Fibroblast of skin of left biceps (primary cell): ENCODE results near the gene LINC01488.
A peak's percentile ranks its signal among the peaks of the same experiment; 100 is the strongest.

Source experiments
- DNase-seq, 2 experiments: peaks; one replicate each; pipeline ENCODE4 v3.0.0-alpha.2; 2013; ENCODE audit warnings: low read depth in 2 of 2

The LINC01488 gene

DNA sequence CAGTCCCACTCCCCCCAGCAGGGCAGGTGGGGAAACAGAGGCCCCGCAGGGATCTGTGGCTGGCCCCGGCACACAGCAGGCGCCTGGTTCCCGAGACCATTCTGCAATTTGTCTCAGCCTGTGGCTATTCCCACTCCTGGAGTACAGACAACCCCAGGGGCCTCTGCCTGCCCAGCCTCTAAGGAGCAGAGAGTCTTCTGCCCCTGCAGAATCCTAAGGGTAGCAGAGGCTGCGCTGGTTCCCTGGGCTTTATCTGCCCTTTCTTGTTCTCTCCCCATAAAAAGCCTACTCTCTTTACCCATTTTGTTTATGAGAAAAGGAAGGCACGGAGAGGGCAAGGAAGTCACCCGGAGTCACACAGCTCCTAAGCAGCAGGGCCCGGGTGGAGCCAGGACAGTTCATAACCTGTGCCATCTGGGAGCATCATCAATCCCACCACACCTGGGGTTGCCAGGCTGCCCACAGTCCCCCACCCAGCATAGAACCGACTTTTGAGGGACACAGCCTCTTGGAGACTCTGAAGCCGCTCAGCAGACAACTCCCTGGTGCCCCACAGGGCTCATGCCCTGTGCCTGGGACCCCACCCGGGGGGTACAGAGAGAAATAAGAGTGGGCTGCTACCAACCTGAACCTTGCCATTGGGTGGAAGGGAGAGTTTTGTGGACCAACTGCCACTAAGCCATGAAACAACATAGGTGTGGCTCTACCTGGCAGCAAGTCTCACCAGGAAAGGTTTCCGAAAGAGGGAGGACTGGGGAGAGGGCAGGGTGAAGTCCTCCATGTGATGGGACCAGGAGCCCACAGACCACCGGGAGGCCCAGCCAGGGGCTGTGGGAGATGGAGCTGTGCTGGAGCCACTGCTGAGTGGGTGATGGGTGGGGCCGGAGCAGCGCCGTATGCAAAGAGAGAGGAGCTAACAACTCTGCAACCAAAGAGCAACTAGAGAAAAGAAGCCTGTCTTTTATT, 17.2 kb upstream of the LINC01488 start:
- DNase-seq: no peak

DNA sequence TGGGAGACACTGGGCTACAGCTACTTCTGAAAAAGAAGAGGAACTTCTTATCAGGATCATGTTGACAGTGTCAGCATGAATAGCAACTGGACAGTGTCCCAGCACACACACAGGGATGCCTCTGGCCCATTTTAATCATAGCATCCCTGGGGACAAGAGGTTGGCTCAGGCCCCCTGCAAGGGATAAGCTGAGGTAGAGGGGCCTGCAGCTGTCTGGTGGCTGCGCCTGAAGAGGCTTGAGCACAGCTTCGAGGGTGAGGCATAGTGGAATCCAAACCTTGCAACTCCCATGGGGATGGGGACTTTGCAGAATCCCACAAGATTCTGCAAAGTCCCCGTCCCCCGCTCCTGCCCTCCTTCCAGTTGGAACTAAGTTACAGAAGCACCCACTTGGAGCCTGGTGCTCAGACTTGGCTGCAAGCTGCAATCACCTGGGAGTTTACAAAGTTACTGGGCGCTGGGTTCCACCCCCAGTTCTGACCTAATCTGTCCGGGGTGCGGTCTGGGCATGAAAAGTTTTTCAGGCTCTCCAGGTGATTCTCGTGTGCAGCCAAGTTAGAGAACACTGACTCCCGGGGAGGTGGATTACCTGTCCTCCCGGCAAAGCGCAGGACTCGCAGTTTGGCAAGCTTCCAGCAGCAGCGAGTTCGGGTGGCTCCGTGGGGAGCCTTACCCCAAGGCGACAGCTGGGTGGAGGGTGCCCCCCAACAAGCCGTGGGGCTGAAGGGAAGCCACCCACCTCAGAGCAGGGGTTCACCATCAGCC, 16.0 kb upstream of the LINC01488 start:
- no peak for DNase-seq

DNA sequence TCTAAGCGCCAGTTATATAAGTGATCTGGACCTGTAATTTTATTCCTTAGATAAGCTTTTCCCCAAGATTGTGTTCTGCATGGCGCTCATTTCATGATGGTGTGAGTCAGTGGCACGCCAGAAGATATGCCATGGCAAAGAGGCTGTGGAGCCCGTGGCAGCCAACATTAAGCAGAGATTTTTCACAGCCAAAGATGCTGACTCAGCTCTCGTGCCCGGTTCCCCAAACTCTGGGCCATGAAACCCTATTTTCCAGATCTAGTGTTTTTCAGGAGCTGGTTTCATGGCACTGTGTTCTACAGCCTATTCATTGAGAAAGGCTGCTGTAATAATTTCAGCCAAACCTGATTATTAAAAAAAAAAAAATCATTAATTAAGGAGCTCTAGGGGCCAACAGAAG, 15.4 kb upstream of the LINC01488 start:
- no peak for DNase-seq

DNA sequence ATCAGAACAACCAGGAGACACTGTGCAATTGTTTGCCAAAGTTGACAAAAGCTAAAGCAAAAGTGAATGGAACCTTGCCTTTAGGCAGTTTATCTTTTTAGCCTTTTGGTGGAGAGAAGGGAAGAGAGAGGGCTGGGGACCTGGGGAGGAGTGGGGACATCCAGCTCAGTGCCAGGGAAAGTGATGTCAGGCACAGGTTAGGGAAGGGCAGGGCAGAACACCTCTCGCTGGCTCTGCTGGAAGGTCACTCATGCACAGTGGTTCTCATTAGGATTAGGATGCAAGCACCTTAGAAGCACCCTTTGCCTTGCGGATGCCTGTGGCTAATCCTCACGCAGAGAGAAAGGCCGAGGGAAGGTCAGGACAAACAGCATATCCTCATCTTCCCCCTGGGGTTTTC, 14.3 kb upstream of the LINC01488 start:
- no peak for DNase-seq

DNA sequence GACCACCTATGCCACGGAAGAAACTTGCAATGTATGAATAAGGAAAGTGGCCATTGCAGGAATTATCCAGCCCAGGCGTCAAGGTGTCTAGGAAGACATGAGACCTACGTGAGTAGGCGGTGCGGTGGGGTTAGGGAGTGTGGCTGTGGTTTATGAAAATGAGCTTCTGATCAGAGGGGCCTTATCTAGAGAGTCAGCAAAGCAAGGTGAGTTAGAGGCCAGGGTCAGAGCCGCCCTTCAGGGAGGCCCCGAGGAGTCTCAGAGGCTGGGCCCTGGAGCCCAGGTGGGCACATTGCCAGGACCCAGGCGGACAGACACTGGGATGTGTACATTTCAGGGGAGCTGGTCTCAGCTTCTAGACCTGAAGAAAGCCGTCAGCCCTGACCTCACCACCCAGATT, 13.8 kb upstream of the LINC01488 start:
- DNase-seq: no peak

DNA sequence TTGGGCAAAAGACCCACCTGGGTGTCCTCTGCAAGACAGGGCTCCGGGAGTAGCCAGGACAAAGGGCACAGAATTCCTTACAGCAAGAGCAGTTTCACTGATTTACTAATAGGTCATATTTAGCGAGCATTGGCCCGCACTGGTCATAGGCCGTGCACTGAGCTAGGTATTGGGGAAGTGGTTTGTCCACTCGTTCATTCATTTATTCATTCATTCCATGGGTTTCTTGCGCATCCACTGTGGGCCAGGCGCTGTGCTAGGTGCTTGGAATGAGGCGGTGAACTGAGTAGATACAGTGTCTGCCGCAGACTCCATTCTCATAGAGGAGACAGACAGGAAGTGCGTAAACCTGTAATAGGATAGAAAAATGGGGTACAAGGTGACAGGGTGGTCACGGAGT, 13.2 kb upstream of the LINC01488 start:
- no peak for DNase-seq

DNA sequence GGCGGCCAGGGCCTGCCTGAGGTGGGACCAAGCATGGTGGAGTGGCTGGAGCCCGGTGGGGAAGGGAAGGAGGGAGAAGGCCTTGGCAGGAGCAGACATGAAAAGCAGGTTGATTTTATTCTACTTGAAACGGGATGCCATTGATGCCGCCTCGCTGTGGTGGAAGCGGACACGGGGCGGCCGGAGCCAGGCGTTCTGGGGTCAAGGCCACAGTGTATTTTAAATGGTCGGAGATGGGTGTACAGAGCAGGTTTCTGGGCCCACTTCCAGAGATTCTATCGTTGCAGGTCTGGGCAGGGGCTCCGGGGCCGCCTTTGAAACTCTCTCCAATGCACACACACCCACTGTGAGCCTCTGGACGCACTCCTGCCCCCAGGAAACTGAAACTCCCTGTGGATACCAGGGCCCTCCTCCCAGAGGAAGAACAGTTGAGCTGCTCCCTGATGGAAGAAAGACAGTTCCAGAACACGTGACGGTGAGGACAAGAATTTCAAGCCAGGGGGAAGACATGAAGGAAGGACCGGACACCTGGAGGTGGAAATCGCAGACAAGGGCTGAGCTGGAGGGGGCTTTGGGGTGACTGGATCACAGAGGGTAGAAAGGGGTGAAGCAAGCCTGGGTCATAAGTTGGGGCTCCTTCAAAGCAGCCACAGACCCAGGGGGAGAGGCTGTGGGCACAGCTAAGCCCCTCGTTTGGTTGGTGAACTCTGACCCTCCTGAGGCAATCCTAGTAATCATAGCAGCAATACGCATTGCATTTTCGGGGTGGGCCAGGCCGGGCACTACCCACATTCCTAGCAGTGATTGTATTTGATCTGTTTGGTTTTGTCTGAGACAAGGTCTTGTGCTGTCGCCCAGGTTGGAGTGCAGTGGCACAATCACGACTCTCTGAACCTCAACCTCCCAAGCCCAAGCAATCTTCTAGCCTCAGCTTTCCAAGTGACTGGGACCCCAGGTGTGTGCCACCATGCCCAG, 12.3 kb upstream of the LINC01488 start:
- DNase-seq: no peak

DNA sequence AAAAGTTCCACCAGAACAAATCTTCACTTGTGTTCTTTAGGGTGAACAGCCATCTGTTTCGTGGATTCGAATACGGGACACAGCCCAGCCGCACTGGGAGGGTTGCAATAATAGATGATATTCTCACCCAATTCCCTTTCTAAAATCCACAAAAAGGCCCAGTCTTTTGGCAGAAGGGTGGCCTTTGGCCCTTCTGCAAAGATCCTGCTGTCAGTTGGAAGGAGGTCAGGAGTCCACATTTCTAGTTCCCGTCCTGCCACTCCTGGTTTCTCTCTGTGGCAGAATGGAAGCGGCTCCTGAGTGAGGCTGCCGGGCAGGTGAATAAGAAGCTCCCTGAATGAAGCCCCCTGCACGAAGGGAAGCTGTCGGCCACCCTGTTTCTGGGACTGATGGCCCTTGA, 11.2 kb upstream of the LINC01488 start:
- DNase-seq: no peak

DNA sequence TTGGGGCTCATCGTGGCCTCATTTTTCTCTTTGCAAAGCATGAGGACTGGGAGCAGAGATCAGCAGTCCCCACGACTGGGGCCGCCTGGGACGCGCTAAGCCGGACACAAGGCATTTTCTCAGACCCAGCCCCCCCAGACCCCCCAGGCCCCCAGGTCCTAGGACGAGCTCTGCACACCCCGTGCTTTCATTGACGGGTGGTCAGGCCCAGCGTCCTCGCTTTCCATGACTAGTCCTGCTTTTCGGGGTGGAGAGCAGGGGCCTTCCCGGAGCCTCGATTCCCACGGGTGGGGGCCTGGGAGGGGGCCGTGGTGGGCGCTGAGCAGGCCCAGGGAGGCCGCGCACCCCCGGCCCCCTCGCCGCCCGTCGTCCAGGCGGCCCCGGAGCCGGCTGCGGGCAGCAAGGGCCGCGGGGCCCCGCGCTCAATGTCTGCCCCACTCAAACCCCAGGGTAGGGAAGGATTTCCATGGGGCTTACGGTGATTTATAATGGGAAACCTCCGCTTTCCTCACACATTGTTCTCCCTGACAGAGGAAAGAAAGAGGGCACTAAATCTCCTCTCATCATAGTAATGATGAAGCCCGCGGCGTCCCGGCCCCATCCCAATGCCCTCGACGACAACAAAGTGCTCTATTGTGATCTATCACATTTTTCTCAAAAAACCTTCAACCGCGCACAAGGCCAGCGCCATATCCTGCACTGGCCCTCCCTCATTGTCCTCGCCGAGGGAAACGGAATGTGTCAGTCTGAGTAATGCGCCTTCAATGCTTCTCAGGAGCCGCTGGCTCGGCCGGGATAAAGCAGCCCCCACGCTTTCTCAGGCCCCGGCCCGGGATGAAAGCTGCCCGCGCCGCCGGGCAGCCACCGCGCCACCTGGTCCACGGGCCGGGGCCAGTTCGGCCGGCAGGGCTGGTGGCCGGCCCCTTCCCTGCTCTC, 10.4 kb upstream of the LINC01488 start:
- peak; percentile 15 to 17 for DNase-seq

DNA sequence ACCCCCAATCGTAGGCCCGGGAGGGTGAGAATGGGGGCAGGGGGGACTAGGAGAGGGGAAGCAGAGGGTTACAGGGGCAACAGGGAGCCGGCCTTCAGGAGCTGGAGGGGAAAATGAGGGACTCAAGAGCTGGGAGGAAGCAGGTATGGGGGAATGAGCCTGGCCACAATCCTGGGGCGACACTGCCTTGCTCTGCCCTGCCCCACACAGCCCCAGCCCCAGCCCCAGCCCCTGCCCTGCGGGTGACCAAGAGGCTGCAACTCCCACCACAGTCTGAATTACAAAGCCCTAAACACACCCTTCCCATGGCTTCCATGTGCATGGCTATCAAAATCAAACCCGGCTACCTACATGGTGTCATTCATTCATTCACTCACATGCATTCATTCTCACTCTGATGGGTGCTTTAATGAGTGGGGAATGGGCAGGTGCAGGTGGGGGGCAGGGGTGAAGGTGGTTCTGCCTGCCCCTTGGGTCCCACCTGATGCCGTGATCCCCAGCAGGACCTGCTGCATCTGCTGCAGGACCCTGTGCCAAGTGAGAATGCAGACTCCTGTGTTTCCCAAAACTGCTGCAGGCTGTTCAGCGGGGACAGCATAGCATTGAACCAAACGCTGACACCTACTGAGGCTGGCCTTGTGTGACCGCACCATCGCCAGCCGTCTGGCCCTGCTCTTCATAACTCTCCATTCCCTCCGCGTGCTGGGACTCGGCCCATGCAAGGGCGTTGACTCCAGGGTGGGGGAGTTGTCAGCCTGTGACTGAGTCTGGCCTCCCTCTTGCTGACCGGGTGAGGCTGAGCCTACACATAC, 9.5 kb upstream of the LINC01488 start:
- DNase-seq: no peak

DNA sequence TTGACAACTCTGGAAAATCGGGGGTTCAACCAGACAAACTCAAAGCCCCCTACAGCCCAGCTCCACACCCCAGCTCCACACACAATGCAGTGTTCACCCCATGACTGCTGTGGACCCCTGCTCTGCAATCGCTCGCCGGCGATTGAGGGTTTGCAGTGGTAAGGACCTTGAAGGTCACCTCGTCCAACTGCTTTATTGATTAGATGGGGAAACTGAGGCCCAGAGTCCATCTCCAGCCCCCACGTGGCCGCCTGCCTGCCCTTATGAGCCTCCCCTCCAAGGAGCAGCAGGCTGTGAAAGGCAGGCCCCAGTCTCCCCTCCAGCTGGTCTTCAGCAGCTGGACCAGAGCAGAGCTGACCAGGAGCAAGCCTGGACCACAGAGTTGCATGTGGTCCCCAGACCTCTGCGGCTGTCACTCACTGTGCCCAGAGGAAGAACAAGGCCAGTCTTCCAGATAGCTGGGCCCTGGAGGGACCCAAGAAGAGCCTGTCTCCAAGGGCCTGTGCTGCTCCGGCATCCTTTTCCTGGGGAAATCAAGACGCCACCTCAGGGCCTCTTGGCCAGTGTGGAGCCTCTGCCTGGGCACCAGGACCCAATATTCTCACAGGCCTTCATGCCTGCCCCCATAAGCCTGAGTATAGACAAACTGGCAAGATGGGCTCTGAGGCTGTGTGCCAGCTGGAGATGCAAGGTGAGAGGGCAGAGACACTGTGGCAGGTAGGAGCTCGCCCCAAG, 8.8 kb upstream of the LINC01488 start:
- no peak for DNase-seq

DNA sequence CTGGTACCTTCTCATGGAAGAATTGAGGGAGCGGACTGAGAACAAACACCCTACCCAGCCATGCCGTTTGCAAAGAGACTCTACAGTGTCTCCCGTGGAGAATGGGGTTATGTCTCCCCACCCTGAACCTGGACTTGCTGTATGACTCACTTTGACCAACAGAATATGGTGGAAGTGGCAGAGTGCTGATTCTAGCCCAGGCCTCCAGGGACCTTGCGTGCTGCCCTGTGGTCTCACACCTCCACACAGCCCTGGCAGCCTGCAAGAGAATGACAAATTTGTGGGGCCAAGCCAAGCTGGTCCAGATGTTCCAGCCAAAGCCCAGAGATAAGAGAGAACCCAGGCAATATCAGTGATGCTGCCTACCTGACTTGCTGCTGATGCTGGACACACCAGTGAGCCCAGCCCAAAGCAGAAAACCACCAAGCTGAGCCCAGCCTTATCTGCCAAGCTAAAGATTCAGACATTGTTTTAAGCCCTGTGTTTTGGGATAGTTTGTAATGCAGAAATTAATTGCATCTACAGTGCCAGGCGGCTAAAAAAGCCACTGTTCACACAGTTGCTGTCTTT, 8.1 kb upstream of the LINC01488 start:
- DNase-seq: no peak

DNA sequence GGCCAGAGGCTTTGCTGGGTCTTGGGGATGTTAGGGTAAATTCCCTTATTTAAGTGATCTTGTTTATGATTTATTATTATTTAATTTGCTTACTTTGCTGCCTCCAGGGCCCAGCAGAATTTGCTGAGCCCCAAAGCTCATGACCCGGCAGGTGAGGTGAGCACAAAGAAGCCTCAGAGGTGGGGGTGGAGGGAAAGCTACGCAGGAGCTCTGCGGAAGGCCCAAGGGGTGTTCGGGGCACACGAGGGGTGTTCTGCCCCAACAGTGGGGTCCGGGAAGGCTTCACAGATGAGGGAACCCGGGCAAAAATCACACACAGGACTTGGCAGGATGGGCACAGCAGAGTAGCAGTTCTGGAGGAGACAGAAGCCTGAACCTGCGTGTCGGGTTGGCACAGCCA, 6.7 kb upstream of the LINC01488 start:
- no peak for DNase-seq

DNA sequence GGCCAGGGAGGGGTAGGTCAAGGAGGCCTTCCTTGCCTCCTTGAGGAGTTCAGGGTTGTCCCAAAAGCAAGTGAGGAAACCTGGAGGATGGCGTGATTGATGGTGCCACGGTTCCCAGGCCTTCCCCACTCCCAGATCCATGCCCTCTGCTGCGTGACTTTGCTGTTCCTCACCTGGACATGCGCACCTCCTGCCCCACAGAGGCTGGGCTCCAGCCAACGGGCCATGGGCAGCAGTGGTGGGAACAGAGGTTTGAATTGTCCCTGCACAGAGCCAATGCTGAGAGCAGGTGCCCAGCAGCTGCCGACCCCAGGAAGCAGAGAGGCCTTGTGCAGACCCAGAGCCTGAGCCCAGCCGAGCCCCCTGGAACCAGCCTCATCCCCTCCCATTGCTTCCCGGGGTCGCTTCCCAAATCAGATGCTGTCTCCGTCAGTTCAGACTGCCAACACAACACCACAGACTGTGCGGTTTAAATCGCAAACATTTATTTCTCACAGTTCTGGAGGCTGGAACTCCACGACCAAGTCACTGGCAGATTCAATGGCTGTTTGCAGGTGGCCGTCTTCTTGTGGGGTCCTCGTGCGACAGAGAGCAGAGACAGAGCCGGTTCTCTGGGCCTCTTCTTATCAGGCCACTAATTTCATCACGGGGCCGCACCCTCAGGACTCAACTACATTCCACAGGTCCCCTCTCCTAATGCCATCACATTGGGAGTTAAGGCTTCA, 6.2 kb upstream of the LINC01488 start:
- DNase-seq: no peak

DNA sequence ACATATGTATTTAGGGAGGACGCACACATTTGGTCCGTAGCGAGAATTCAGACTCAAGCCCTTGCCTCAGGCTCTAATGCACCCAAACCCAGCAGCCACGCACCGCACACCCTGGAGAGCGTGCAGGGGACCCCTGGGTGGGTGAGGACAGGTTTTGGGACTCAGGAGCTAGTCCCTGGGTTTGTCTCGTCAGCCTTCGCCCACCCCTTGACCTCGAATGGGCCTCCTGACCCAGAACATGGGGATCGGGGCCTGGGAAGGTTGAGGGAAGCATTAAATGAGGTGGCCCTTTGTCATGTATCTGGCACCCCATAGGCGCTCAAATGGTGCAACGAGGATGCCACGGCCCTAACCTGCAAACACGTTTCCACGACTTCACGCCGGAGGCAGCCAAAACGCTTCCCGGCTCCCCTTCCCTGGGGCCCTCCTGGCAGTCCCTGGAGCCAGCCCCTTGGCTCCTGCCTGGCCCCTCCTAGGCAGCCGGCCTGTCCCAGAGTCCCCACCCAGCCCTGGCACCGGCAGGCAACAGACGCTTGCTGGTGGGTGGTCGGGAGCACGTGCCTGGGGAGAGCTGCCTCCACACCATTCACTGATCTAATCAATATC, 5.5 kb upstream of the LINC01488 start:
- no peak for DNase-seq

DNA sequence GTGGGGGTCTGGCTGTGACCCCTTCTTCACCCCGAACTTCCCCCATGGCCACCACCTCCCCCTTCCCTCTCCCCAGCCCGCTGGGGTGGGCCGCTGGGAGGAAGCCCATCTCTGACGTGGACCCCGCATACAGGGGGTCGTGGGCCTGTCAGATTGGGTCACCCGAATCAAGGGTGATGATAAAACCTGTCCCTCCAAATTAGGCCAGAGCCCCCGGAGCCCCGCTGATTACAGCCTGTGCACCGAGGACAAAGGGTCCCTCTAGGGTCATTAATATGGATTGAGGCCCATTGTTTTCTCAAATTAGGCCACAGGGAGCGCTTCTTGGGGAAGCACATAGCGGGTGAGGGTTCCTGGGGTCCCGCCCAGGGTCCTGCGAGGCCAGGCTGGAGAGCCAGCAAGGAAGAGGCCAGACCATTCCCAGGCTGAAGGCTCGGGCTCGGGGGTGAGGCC, 4.9 kb upstream of the LINC01488 start:
- DNase-seq: no peak

DNA sequence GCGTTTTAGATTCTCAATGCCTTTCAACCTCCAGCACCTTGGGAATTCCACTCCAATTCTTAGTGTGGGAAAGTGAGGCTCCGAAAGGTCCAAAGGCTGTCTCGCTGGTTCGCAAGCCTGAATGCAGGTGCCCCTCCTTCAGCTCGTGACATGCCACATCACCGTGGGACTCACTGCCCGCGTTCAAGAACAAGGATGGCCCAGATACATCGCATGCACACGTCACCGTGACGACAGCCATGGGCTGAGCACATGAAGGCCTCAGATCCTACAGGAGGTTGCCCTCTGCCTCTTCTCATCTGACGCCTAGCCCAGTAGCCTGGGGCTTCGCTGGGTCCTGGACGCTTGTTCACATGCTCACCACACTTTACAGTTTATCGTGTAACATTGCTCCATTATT, 4.4 kb upstream of the LINC01488 start:
- no peak for DNase-seq
